Choroid plexus epithelial cell (primary cell): ENCODE measurements around the gene NEMP2.
A peak's percentile ranks its signal among the peaks of the same experiment; 100 is the strongest.
"Not testable (repeated sequence)": the region's sequence is repeated elsewhere in the genome, so short reads cannot be mapped to it uniquely, and the experiment has no call there.

Experiments used
- DNase-seq: peaks from one replicate; pipeline ENCODE4 v3.0.0-alpha.2; 2010; ENCODE audit warnings: low read depth
- H3K4me3 ChIP-seq: 2 replicates; pipeline ENCODE4 v1.5.1; 2011; ENCODE audit warnings: low read depth, mild to moderate bottlenecking, control low read depth, low read length, moderate library complexity
- CTCF ChIP-seq: conservative IDR thresholded peaks from 2 replicates; pipeline ENCODE4 v1.5.1; 2011; ENCODE audit warnings: low read depth, mild to moderate bottlenecking, control low read depth, inconsistent platforms, low read length, moderate library complexity

NEMP2 gene

GRCh38 chr2:190478572-190479195 is 55.8 kb downstream of the NEMP2 start:
- no peak overlapping the region for H3K4me3 ChIP-seq
- TF ChIP-seq CTCF: no peak
- no peak for DNase-seq

GRCh38 chr2:190477661-190478454 is 56.7 kb downstream of the NEMP2 start:
- no peak overlapping the region for H3K4me3 ChIP-seq
- peak; percentile 43 for DNase-seq
- TF ChIP-seq CTCF: no peak

GRCh38 chr2:190470256-190470826 is 64.2 kb downstream of the NEMP2 start:
- DNase-seq: no peak
- H3K4me3 ChIP-seq: no peak overlapping the region
- TF ChIP-seq CTCF: no peak

GRCh38 chr2:190469771-190470170 is 64.8 kb downstream of the NEMP2 start:
- peak; percentile 86 for DNase-seq
- H3K4me3 ChIP-seq: no peak overlapping the region

GRCh38 chr2:190468814-190469569 is 65.5 kb downstream of the NEMP2 start:
- H3K4me3 ChIP-seq: no peak overlapping the region
- no peak for TF ChIP-seq CTCF
- peak; percentile 99 for DNase-seq

More at GRCh38 chr2:190469771-190470170, 64.8 kb downstream of the NEMP2 start:
- TF ChIP-seq CTCF: no peak

- not testable (repeated sequence) for H3K4me3 ChIP-seq
- peak; percentile 33 for DNase-seq
Observed at GRCh38 chr2:190468354-190468753, 66.2 kb downstream of the NEMP2 start.

- peak; percentile 51 for DNase-seq
- TF ChIP-seq CTCF: no peak
- H3K4me3 ChIP-seq: no peak overlapping the region
Observed at GRCh38 chr2:190467575-190468083, 66.9 kb downstream of the NEMP2 start.
